IMR-90 (cell line): Measurements from ENCODE around the gene ENO3. TPM values are rescaled to one million over a fixed set of nuclear protein-coding genes. Genes with fewer than 3 reads are reported as not detected.
A peak's percentile ranks its signal among the peaks of the same experiment; 100 is the strongest.

ENCODE experiments used
- ATAC-seq: fragments of 200-7000 bp; cut with Tn5 transposase; 2 replicates; pipeline ENCODE4 v1.9.1; 2020; ENCODE audit warnings: low read depth, mild to moderate bottlenecking, moderate library complexity
- BruUV-seq: library from RNA; stranded (reverse); fragments of 400-500 nt; replicated peaks from 2 replicates; lab custom pipeline; 2021; lab: Mats Ljungman, UMichigan
- CTCF ChIA-PET: fragments of 300-600 bp; formaldehyde crosslinking; extraction: SDS; loops from one replicate; lab custom pipeline; 2021; ENCODE audit warnings: antibody characterized with exemption; lab: Yijun Ruan, JAX
- POLR2A ChIA-PET: fragments of 300-600 bp; sonication (Branson Sonifier 250); formaldehyde crosslinking; loops from one replicate; lab custom pipeline; 2022; ENCODE audit warnings: antibody characterized with exemption; ENCODE audit not compliant: unreplicated experiment; lab: Charles Lee
- DNase-seq: peaks from one replicate; pipeline ENCODE4 v3.0.0; 2013
- H2AFZ ChIP-seq: replicated peaks from 2 replicates; pipeline ENCODE3; 2013; ENCODE audit warnings: low read length, mild to moderate bottlenecking; ENCODE audit not compliant: poor library complexity
- H2AK5ac ChIP-seq: 2 replicates; pipeline ENCODE4 v1.6.1; 2013; ENCODE audit warnings: low read depth, low read length, inconsistent platforms
- H2AK9ac ChIP-seq: replicated peaks from 2 replicates; pipeline ENCODE3; 2013; ENCODE audit warnings: mild to moderate bottlenecking, low read depth, low read length, moderate library complexity; ENCODE audit not compliant: poor library complexity
- H2BK120ac ChIP-seq: 2 replicates; pipeline ENCODE4 v1.6.1; 2013; ENCODE audit warnings: low read depth, low read length, inconsistent platforms
- H2BK15ac ChIP-seq: 3 replicates; pipeline ENCODE4 v1.6.1; 2013; ENCODE audit warnings: low read depth, low read length, inconsistent platforms
- H2BK20ac ChIP-seq: 2 replicates; pipeline ENCODE4 v1.6.1; 2013; ENCODE audit warnings: low read depth, mild to moderate bottlenecking, inconsistent platforms, low read length, moderate library complexity
- H2BK5ac ChIP-seq: 2 replicates; pipeline ENCODE4 v1.6.1; 2013; ENCODE audit warnings: mild to moderate bottlenecking, low read depth, low read length, inconsistent platforms; ENCODE audit not compliant: poor library complexity, severe bottlenecking
- H3K14ac ChIP-seq: replicated peaks from 2 replicates; pipeline ENCODE4 v1.6.1; 2013; ENCODE audit warnings: low read depth, low read length, inconsistent platforms
- H3K18ac ChIP-seq: 2 replicates; pipeline ENCODE4 v1.6.1; 2013; ENCODE audit warnings: low read depth, low read length, control low read depth
- H3K23ac ChIP-seq: 2 replicates; pipeline ENCODE4 v1.6.1; 2013; ENCODE audit warnings: low read depth, low read length, inconsistent platforms
- H3K27ac ChIP-seq: 2 replicates; pipeline ENCODE4 v1.5.1; 2013; ENCODE audit warnings: mild to moderate bottlenecking, control low read depth, low read length; ENCODE audit not compliant: insufficient read depth
- H3K27me3 ChIP-seq: 2 replicates; pipeline ENCODE4 v1.6.1; 2013; ENCODE audit warnings: low read length; ENCODE audit not compliant: control insufficient read depth, insufficient read depth
- H3K36me3 ChIP-seq: 2 replicates; pipeline ENCODE4 v1.6.1; 2013; ENCODE audit warnings: low read length, mixed read lengths; ENCODE audit not compliant: control insufficient read depth, insufficient read depth
- H3K4ac ChIP-seq: 2 replicates; pipeline ENCODE4 v1.6.1; 2013; ENCODE audit warnings: low read depth, low read length, inconsistent platforms
- H3K4me1 ChIP-seq: 2 replicates; pipeline ENCODE4 v1.6.1; 2013; ENCODE audit warnings: low read length, mixed read lengths; ENCODE audit not compliant: control insufficient read depth, insufficient read depth
- H3K4me2 ChIP-seq: 2 replicates; pipeline ENCODE4 v1.6.1; 2013; ENCODE audit warnings: low read depth, mild to moderate bottlenecking, control low read depth, low read length, moderate library complexity
- H3K4me3 ChIP-seq: 2 replicates; pipeline ENCODE4 v1.5.1; 2013; ENCODE audit warnings: low read depth, mild to moderate bottlenecking, control low read depth, low read length, moderate library complexity; ENCODE audit not compliant: insufficient read depth
- H3K56ac ChIP-seq: 2 replicates; pipeline ENCODE4 v1.6.1; 2013; ENCODE audit warnings: low read length, inconsistent platforms; ENCODE audit not compliant: insufficient read depth; ENCODE audit errors: extremely low read depth
- H3K79me1 ChIP-seq, 2 experiments: 2 replicates each; pipeline ENCODE4 v1.6.1; 2013; ENCODE audit warnings: low read length in 2 of 2, inconsistent platforms in 1 of 2, low read depth in 1 of 2
- H3K9ac ChIP-seq: 2 replicates; pipeline ENCODE4 v1.6.1; 2013; ENCODE audit warnings: low read depth, low read length, control low read depth
- H3K9me1 ChIP-seq: 2 replicates; pipeline ENCODE4 v1.6.1; 2013; ENCODE audit warnings: low read length, inconsistent platforms; ENCODE audit not compliant: insufficient read depth
- H3K9me3 ChIP-seq: 2 replicates; pipeline ENCODE4 v1.6.1; 2013; ENCODE audit warnings: low read length; ENCODE audit not compliant: control insufficient read depth, insufficient read depth
- H4K20me1 ChIP-seq: 2 replicates; pipeline ENCODE4 v1.6.1; 2013; ENCODE audit warnings: low read length, inconsistent platforms; ENCODE audit not compliant: insufficient read depth
- H4K5ac ChIP-seq: 2 replicates; pipeline ENCODE4 v1.6.1; 2013; ENCODE audit warnings: mild to moderate bottlenecking, low read depth, low read length, control low read depth
- H4K8ac ChIP-seq, 2 experiments: 2 replicates each; pipeline ENCODE4 v1.6.1; 2013; ENCODE audit warnings: low read depth in 2 of 2, low read length in 2 of 2, control low read depth in 1 of 2, inconsistent platforms in 1 of 2
- H4K91ac ChIP-seq: 2 replicates; pipeline ENCODE4 v1.6.1; 2013; ENCODE audit warnings: low read depth, low read length, inconsistent platforms; ENCODE audit not compliant: insufficient read depth
- CEBPB ChIP-seq: IDR thresholded peaks from 2 replicates; pipeline ENCODE4 v1.6.1; 2012; ENCODE audit warnings: low read depth, low read length, improper control_type of control experiment
- FOS ChIP-seq: fragments of 150-350 bp; IDR thresholded peaks from 2 replicates; pipeline ENCODE4 v1.6.1; 2016; ENCODE audit warnings: low read depth, low read length
- WGBS, 2 experiments: methylation state at CpG; one replicate each; pipeline versions ENCODE4 v1.1.5 to v1.1.7; 2013; ENCODE audit warnings: missing lambda C conversion rate in 2 of 2; ENCODE audit not compliant: insufficient read length in 1 of 2; ENCODE audit errors: extremely low coverage in 2 of 2; 5-methylcytosine and 5-hydroxymethylcytosine counted together
- dilution Hi-C: fragments of 300-500 bp; cut with HindIII; formaldehyde crosslinking; loops from one replicate; pipeline ENCODE4 v1.14.3; 2018; ENCODE audit warnings: low sequenced_read_pairs; ENCODE audit not compliant: unreplicated experiment
- in situ Hi-C: fragments of 300-500 bp; cut with MboI; formaldehyde crosslinking; loops from 3 replicates; pipeline ENCODE4 v1.14.3; 2019; ENCODE audit warnings: low sequenced_read_pairs, inconsistent platforms, mixed read lengths
- intact Hi-C: fragments of 100-400 bp; cut with micrococcal nuclease; formaldehyde crosslinking; loops from 2 replicates; pipeline ENCODE4 v1.10.0; 2022
- polyA plus RNA-seq, 3 experiments: library from polyadenylated mRNA; depleted of rRNA; stranded (reverse); fragments of >200 nt; gene quantifications; 2 replicates each; pipeline ENCODE4 v1.2.3, GENCODE V29; 2012; ENCODE audit warnings: low replicate concordance in 1 of 3
- total RNA-seq: library from RNA; depleted of rRNA; stranded (reverse); fragments of >200 nt; gene quantifications from 2 replicates; pipeline ENCODE4 v1.2.3, GENCODE V29; 2012

ENO3 gene
- total and polyA plus RNA-seq, 2 of the 4 experiments (the other 2 are of a cell fraction) = 1.4 to 5.1 TPM

- no TSS peak for BruUV-seq
- Histone ChIP-seq H4K8ac (no peak overlapping the region), H3K4ac (no peak overlapping the region), H3K9ac (no peak overlapping the region), H3K9me3 (no peaks in the 10 kb centered on the region), H3K9me1 (no peaks in the 10 kb centered on the region), H2AFZ (no peak overlapping the region), H3K14ac (no peak overlapping the region), H4K20me1 (no peaks in the 10 kb centered on the region), H3K4me3 (no peak overlapping the region), H4K91ac (no peak overlapping the region), H2BK20ac (no peak overlapping the region), H3K27me3 (no peaks in the 10 kb centered on the region), H3K79me1 (no peaks in the 10 kb centered on the region), H2BK15ac (no peak overlapping the region), H3K56ac (no peak overlapping the region), H3K4me2 (no peak overlapping the region), H4K5ac (no peak overlapping the region), H3K27ac (no peak overlapping the region), H3K23ac (no peak overlapping the region), H3K4me1 (0 out of 2 replicates have a peak, but pooled peaks cover 2% of the 10 kb centered on the region), H2BK5ac (no peak overlapping the region), H2BK120ac (no peak overlapping the region), H2AK5ac (peak overlapping the region; percentile 53; the same call in 1 of the 2 replicates), H3K18ac (no peak overlapping the region), H3K36me3 (no peaks in the 10 kb centered on the region), H2AK9ac (no peak overlapping the region)
- dilution Hi-C loops = no loop called here
- in situ Hi-C loops = no loop called here
- DNase-seq (peak; percentile 38), ATAC-seq (peak; percentile 80)
- TF ChIP-seq CEBPB (peak; percentile 84), FOS (no peak)
- ChIA-PET CTCF (interaction anchor here (0.9 to 1.9 kb wide), 3 partner anchors 11 to 106 kb away, joined by 3 to 15 read pairs (median 4); partner anchors contain the start of gene CHRNE), POLR2A (interaction anchor here (0.7 to 1.0 kb wide), 2 partner anchors 11 to 110 kb away, joined by 3 to 6 read pairs; no protein-coding TSS in a partner anchor)
- intact Hi-C loops = no loop called here
- WGBS, 2 experiments = 40% methylated on average over 1 of the region's 10 CpGs; no CpG with 5 or more reads in 1 of the 2 experiments
Measured at GRCh38 chr17:4920351-4921048, 30.4 kb upstream of the ENO3 start.
